Keratinocyte (primary cell): ENCODE data around the gene ZC3H8.

Experiments
- CTCF ChIP-seq, 3 experiments: IDR thresholded peaks in 1 of 3; conservative IDR thresholded peaks in 1 of 3; optimal IDR thresholded peaks in 1 of 3; 2 replicates in 2 of 3; 3 replicates in 1 of 3; pipeline versions ENCODE3 to v1.5.1; 2011; ENCODE audit warnings: low read length in 3 of 3, mild to moderate bottlenecking in 3 of 3, moderate library complexity in 2 of 3, control low read depth in 1 of 3, inconsistent platforms in 1 of 3; ENCODE audit not compliant: insufficient read depth in 2 of 3; ENCODE audit errors: extremely low read depth in 1 of 3
- EZH2 ChIP-seq: IDR thresholded peaks from one replicate; pipeline ENCODE4 v1.6.1; 2012; ENCODE audit warnings: inconsistent platforms, mild to moderate bottlenecking, low read length, moderate library complexity

- TF ChIP-seq CTCF (optimal IDR thresholded peaks at IDR 0.05 in 1 of 3, IDR thresholded peaks at IDR 0.05 in 1 of 3, conservative IDR thresholded peaks at IDR 0.05 in 1 of 3; ENCODE audit: extremely low read depth in 1 of 3, insufficient read depth in 2 of 3, low read length in 3 of 3) = peak; percentile 96 to 99 (median 96)
- no peak for TF ChIP-seq EZH2
Observed at GRCh38 chr2:112259509-112260294, 4.9 kb upstream of the ZC3H8 start.
